Activated CD4-positive, alpha-beta T cell treated with anti-CD3 and anti-CD28 coated beads for 48 hours (primary cell): Measurements from ENCODE around the gene SLC25A45.

Source experiments
- DNase-seq: peaks from one replicate; pipeline ENCODE4 v3.0.0-alpha.2; 2020

SLC25A45 gene

GRCh38 chr11:65384301-65384889 lies 1.9 kb upstream of the SLC25A45 start:
- DNase-seq = peak; percentile 28

- no peak for DNase-seq
Measured at GRCh38 chr11:65383778-65384177, 1.3 kb upstream of the SLC25A45 start.

GRCh38 chr11:65382804-65383368 lies 440 bp upstream of the SLC25A45 start:
- DNase-seq = no peak

GRCh38 chr11:65381716-65382032 lies 772 bp downstream of the SLC25A45 start:
- DNase-seq = no peak

GRCh38 chr11:65380460-65381119 lies 1.9 kb downstream of the SLC25A45 start:
- no peak for DNase-seq

- no peak for DNase-seq
Measured at GRCh38 chr11:65379698-65380459, 2.6 kb downstream of the SLC25A45 start.

GRCh38 chr11:65378928-65379638 lies 3.4 kb downstream of the SLC25A45 start:
- no peak for DNase-seq

- no peak for DNase-seq
Measured at GRCh38 chr11:65378208-65378927, 4.1 kb downstream of the SLC25A45 start.

- DNase-seq = no peak
Measured at GRCh38 chr11:65377777-65378176, 4.7 kb downstream of the SLC25A45 start.

GRCh38 chr11:65377036-65377435 lies 5.4 kb downstream of the SLC25A45 start:
- DNase-seq = no peak

- DNase-seq = no peak
Measured at GRCh38 chr11:65376138-65376713, 6.2 kb downstream of the SLC25A45 start.

- no peak for DNase-seq
Measured at GRCh38 chr11:65375012-65375411, 7.4 kb downstream of the SLC25A45 start.

GRCh38 chr11:65373839-65374580 lies 8.4 kb downstream of the SLC25A45 start:
- DNase-seq = no peak

GRCh38 chr11:65370659-65371049 lies 11.8 kb downstream of the SLC25A45 start:
- DNase-seq = no peak

GRCh38 chr11:65366340-65366773 lies 16.1 kb downstream of the SLC25A45 start:
- DNase-seq = no peak

GRCh38 chr11:65363770-65364169 lies 18.7 kb downstream of the SLC25A45 start:
- DNase-seq = no peak

GRCh38 chr11:65362966-65363365 lies 19.5 kb downstream of the SLC25A45 start:
- no peak for DNase-seq

GRCh38 chr11:65362320-65362931 lies 20.0 kb downstream of the SLC25A45 start:
- DNase-seq = no peak

- no peak for DNase-seq
Measured at GRCh38 chr11:65357856-65358356, 24.5 kb downstream of the SLC25A45 start.

GRCh38 chr11:65356394-65356972 lies 26.0 kb downstream of the SLC25A45 start:
- DNase-seq = no peak
